Umbilical cord (tissue), 2 donors: ENCODE results near the gene SMC3. TPM values are rescaled to one million over a fixed set of nuclear protein-coding genes. Genes with fewer than 3 reads are reported as not detected.

Experiments
- DNase-seq: peaks from one replicate; pipeline ENCODE4 v3.0.0-alpha.2; 2015; ENCODE audit warnings: low spot score
- total RNA-seq: library from RNA; depleted of rRNA; stranded (reverse); fragments of >200 nt; gene quantifications from one replicate; pipeline ENCODE4 v1.2.3, GENCODE V29; 2014; ENCODE audit warnings: low replicate concordance; ENCODE audit not compliant: insufficient read depth

SMC3 gene
- total RNA-seq, 1 donor from 2014 or later = 32.3 TPM

GRCh38 chr10:110644598-110645462, 77.3 kb downstream of the SMC3 start:
- DNase-seq = no peak

- no peak for DNase-seq
Measured at GRCh38 chr10:110646417-110647135, 79.1 kb downstream of the SMC3 start.

- DNase-seq = no peak
Measured at GRCh38 chr10:110647136-110647430, 79.6 kb downstream of the SMC3 start.

GRCh38 chr10:110648692-110649346, 81.3 kb downstream of the SMC3 start:
- no peak for DNase-seq

- no peak for DNase-seq
Measured at GRCh38 chr10:110649347-110650264, 82.1 kb downstream of the SMC3 start.

GRCh38 chr10:110650265-110650668, 82.8 kb downstream of the SMC3 start:
- no peak for DNase-seq

GRCh38 chr10:110651044-110651958, 83.8 kb downstream of the SMC3 start:
- peak; percentile 36 for DNase-seq

GRCh38 chr10:110652475-110653118, 85.1 kb downstream of the SMC3 start:
- DNase-seq = no peak

Other genes starting within 250 kb of the SMC3 start
- gene DUSP5, start 69.8 kb upstream of the SMC3 start, total RNA-seq = 7.2 TPM
- 2.2 TPM for gene RBM20, start 76.6 kb downstream of the SMC3 start, total RNA-seq